ENCODE data around the gene SRP68. TPM values are rescaled to one million over a fixed set of nuclear protein-coding genes. Genes with fewer than 3 reads are reported as not detected.

Gene SRP68
- polyA plus RNA-seq, 1 experiment, result 101 TPM

GRCh38 chr17:76040376-76040775, 31.9 kb downstream of the SRP68 start:
- TF ChIP-seq, protein P1, sequence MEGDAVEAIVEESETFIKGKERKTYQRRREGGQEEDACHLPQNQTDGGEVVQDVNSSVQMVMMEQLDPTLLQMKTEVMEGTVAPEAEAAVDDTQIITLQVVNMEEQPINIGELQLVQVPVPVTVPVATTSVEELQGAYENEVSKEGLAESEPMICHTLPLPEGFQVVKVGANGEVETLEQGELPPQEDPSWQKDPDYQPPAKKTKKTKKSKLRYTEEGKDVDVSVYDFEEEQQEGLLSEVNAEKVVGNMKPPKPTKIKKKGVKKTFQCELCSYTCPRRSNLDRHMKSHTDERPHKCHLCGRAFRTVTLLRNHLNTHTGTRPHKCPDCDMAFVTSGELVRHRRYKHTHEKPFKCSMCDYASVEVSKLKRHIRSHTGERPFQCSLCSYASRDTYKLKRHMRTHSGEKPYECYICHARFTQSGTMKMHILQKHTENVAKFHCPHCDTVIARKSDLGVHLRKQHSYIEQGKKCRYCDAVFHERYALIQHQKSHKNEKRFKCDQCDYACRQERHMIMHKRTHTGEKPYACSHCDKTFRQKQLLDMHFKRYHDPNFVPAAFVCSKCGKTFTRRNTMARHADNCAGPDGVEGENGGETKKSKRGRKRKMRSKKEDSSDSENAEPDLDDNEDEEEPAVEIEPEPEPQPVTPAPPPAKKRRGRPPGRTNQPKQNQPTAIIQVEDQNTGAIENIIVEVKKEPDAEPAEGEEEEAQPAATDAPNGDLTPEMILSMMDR (IDR thresholded peaks at IDR 0.05; ENCODE audit: low read depth, low read length), result no peak
- no peaks in the 10 kb centered on the region for H3K9me3 ChIP-seq (ENCODE audit: control insufficient read depth, insufficient read depth, low read length)
- no peaks in the 10 kb centered on the region for H3K27me3 ChIP-seq (ENCODE audit: control insufficient read depth, insufficient read depth, low read length)
- H3K27ac ChIP-seq (ENCODE audit: low read depth, low read length), result no peak overlapping the region
- POLR2A ChIA-PET, result no interaction called here
- CTCF ChIA-PET, result no interaction called here
- no peak overlapping the region for H3K4me3 ChIP-seq (ENCODE audit: low read depth, low read length)
- no peak for DNase-seq (ENCODE audit: low read depth, low spot score)

- TF ChIP-seq, protein P1 (IDR thresholded peaks at IDR 0.05; ENCODE audit: low read depth, low read length), result no peak
- ChIA-PET POLR2A (no interaction called here), CTCF (interaction anchor here (1.0 to 2.6 kb wide), 2 partner anchors 25 to 39 kb away, joined by 3 to 9 read pairs; partner anchors contain the start of gene CDK3)
- Histone ChIP-seq H3K27me3 (ENCODE audit: control insufficient read depth, insufficient read depth, low read length) (no peaks in the 10 kb centered on the region), H3K9me3 (ENCODE audit: control insufficient read depth, insufficient read depth, low read length) (no peaks in the 10 kb centered on the region), H3K27ac (ENCODE audit: low read depth, low read length) (no peak overlapping the region), H3K4me3 (ENCODE audit: low read depth, low read length) (no peak overlapping the region)
- DNase-seq (ENCODE audit: low read depth, low spot score), result no peak
Observed at GRCh38 chr17:76039121-76039520, 33.2 kb downstream of the SRP68 start.

DNA sequence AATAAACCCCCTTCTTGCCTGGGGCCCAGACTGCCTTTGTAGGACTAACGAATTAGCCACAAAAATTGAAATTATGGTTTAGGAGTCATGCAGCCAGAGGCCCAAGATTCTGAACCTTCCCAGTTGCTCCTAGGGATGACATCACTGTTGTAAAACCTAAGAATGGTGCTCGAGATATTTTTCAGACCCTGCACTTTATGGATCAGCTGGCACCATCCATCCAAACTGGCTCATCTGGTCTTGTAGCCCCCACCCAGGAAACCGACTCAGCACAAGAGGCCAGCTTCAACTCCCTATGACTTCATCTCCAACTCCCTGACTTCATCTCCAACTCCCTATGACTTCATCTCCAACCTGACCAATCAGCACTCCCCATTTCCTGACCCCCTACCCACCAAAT, 34.3 kb downstream of the SRP68 start:
- CTCF ChIA-PET, result interaction anchor here (2.6 kb wide), 1 partner anchor 24 kb away, joined by 9 read pairs; no protein-coding TSS in a partner anchor
- POLR2A ChIA-PET, result no interaction called here
- H3K27me3 ChIP-seq (ENCODE audit: control insufficient read depth, insufficient read depth, low read length), result no peaks in the 10 kb centered on the region
- TF ChIP-seq, protein P1 (IDR thresholded peaks at IDR 0.05; ENCODE audit: low read depth, low read length), result no peak
- no peak for DNase-seq (ENCODE audit: low read depth, low spot score)
- peaks cover 2% of the 10 kb centered on the region; the same call in 1 of the 2 replicates for H3K9me3 ChIP-seq (ENCODE audit: control insufficient read depth, insufficient read depth, low read length)
- no peak overlapping the region for H3K4me3 ChIP-seq (ENCODE audit: low read depth, low read length)
- no peak overlapping the region for H3K27ac ChIP-seq (ENCODE audit: low read depth, low read length)

DNA sequence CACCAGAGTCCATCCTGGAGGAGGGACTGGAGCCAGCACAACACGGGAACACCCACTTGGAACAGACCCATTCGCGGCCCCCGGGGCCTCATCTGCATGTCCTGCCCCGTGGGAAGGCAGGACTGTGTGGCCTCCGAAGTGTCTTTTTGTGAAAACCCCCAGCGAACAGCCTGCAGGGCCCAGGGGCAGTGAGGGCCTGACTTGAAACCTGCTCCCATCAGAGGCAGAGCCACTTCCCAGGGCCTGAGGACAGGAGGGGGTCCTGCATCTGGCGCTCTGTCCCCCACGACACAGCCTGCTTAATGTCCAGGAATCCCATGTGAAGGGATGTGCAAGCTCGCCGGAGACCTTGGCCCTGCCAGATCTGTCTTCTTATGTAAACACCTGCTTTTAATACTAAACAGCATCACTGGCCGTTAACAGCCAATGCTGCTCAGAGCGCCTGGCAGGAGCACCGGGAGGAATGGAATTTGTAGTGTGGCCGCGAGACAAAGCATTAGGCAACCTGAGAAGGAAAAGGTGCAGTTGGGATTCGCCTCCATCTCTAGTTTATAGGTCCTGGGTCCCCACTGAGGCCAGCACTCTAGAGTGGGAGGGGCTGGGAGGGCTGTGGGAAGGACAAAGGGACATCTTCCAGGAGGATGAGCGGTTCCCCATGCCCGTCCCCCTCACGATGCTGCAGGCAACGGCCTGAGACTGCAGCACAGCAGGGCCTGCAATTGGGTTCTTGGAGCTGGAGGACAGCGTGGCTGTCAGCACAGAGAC, 35.6 kb downstream of the SRP68 start:
- Histone ChIP-seq H3K27me3 (ENCODE audit: control insufficient read depth, insufficient read depth, low read length) (no peaks in the 10 kb centered on the region), H3K4me3 (ENCODE audit: low read depth, low read length) (no peak overlapping the region), H3K27ac (ENCODE audit: low read depth, low read length) (no peak overlapping the region), H3K9me3 (ENCODE audit: control insufficient read depth, insufficient read depth, low read length) (peaks cover 6% of the 10 kb centered on the region; the same call in 1 of the 2 replicates)
- TF ChIP-seq, protein P1 (IDR thresholded peaks at IDR 0.05; ENCODE audit: low read depth, low read length), result no peak
- DNase-seq (ENCODE audit: low read depth, low spot score), result no peak
- POLR2A ChIA-PET, result interaction anchor here (0.8 kb wide), 1 partner anchor 58 kb away, joined by 3 read pairs; no protein-coding TSS in a partner anchor
- CTCF ChIA-PET, result interaction anchor here (2.6 kb wide), 1 partner anchor 23 kb away, joined by 9 read pairs; no protein-coding TSS in a partner anchor
